Spinal cord (tissue), 10 donors: ENCODE data around the gene HSPB9. TPM values are rescaled to one million over a fixed set of nuclear protein-coding genes. Genes with fewer than 3 reads are reported as not detected.

ENCODE experiments used
- DNase-seq, 6 donors: peaks; one replicate each; pipeline versions ENCODE4 v3.0.0 to v3.0.0-alpha.2; 2013 to 2015; ENCODE audit warnings: low spot score in 6 of 6, low read depth in 4 of 6
- H3K27ac ChIP-seq: one replicate; pipeline ENCODE4 v1.5.1; 2013; ENCODE audit warnings: low read depth, low read length, control low read depth
- H3K27me3 ChIP-seq: one replicate; pipeline ENCODE4 v1.6.1; 2013; ENCODE audit warnings: low read length; ENCODE audit not compliant: control insufficient read depth, insufficient read depth
- H3K36me3 ChIP-seq: one replicate; pipeline ENCODE4 v1.6.1; 2013; ENCODE audit warnings: low read length; ENCODE audit not compliant: control insufficient read depth, insufficient read depth
- H3K4me1 ChIP-seq: one replicate; pipeline ENCODE4 v1.6.1; 2013; ENCODE audit warnings: low read length; ENCODE audit not compliant: control insufficient read depth, insufficient read depth
- H3K4me3 ChIP-seq: one replicate; pipeline ENCODE4 v1.5.1; 2013; ENCODE audit warnings: low read depth, low read length, control low read depth
- H3K9me3 ChIP-seq: one replicate; pipeline ENCODE4 v1.6.1; 2013; ENCODE audit warnings: low read length; ENCODE audit not compliant: control insufficient read depth, insufficient read depth
- WGBS: methylation state at CpG from one replicate; pipeline ENCODE4 v1.1.5; 2013; ENCODE audit warnings: missing lambda C conversion rate; ENCODE audit not compliant: insufficient coverage; 5-methylcytosine and 5-hydroxymethylcytosine counted together
- long read RNA-seq, 4 donors: transcript quantifications; one replicate each; lab custom pipeline, GENCODE V29; 2026
- polyA plus RNA-seq, 2 donors: library from polyadenylated mRNA; unstranded; fragments of 120-200 nt; gene quantifications; one replicate each; pipeline ENCODE4 v1.2.1, GENCODE V29; 2013; ENCODE audit not compliant: insufficient read length in 2 of 2
- total RNA-seq, 2 donors: library from RNA; depleted of rRNA in 1 of 2; stranded (reverse); fragments of 120-200 nt in 1 of 2; fragments of >200 nt in 1 of 2; gene quantifications; one replicate each; pipeline versions ENCODE4 v1.2.3 to v1.2.4, GENCODE V29; 2013 to 2014
- donor health status: healthy.

HSPB9 gene
- total RNA-seq (under 1 TPM; 0.10 to 0.11 TPM), polyA plus RNA-seq (under 1 TPM; 0.30 to 0.51 TPM)
- long read RNA-seq, donor 1, partial matches to known transcripts: 0 of 2 reads
- long read RNA-seq, donor 1, other reads (novel, unspliced or antisense): 0 of 2 reads
- long read RNA-seq, donor 2: 0 reads
- long read RNA-seq, donor 3, partial matches to known transcripts: 0 of 1 reads
- long read RNA-seq, donor 3, other reads (novel, unspliced or antisense): 0 of 1 reads
- long read RNA-seq, donor 4, partial matches to known transcripts: 0 of 1 reads
- long read RNA-seq, donor 4, other reads (novel, unspliced or antisense): 0 of 1 reads

- Histone ChIP-seq H3K27me3 (no peaks in the 10 kb centered on the region), H3K9me3 (no peaks in the 10 kb centered on the region), H3K36me3 (peaks cover 56% of the 10 kb centered on the region), H3K4me1 (peaks cover 28% of the 10 kb centered on the region), H3K27ac (peak within 1 kb of the TSS; percentile 57), H3K4me3 (no peak within 1 kb of the TSS)
- WGBS: 47% methylated on average over 61 of the region's 61 CpGs
- peak in 2 of 6 donors; percentile 23 to 29 for DNase-seq
Measured at GRCh38 chr17:42122371-42123303, at the start of gene HSPB9. Gene HSPB9, plus strand, starts transcription at chr17:42122804. Its CDS starts 47 bp downstream, at chr17:42122851.

- DNase-seq: no peak
- peaks cover 4% of the 10 kb centered on the region for H3K4me1 ChIP-seq
- H3K9me3 ChIP-seq: no peaks in the 10 kb centered on the region
- H3K27me3 ChIP-seq: peaks cover 29% of the 10 kb centered on the region
- WGBS: 61% methylated on average over 4 of the region's 6 CpGs
- no peaks in the 10 kb centered on the region for H3K36me3 ChIP-seq
- no peak overlapping the region for H3K27ac ChIP-seq
- no peak overlapping the region for H3K4me3 ChIP-seq
Measured at GRCh38 chr17:42075789-42076188, 46.8 kb upstream of the HSPB9 start.

GRCh38 chr17:42076797-42077559 lies 45.6 kb upstream of the HSPB9 start:
- Histone ChIP-seq H3K4me1 (peaks cover 4% of the 10 kb centered on the region), H3K4me3 (no peak overlapping the region), H3K9me3 (no peaks in the 10 kb centered on the region), H3K27me3 (peaks cover 17% of the 10 kb centered on the region), H3K36me3 (no peaks in the 10 kb centered on the region), H3K27ac (no peak overlapping the region)
- DNase-seq: no peak
- 60% methylated on average over 1 of the region's 4 CpGs for WGBS

GRCh38 chr17:42077755-42078154 lies 44.8 kb upstream of the HSPB9 start:
- WGBS: 68% methylated on average over 3 of the region's 5 CpGs
- Histone ChIP-seq H3K4me3 (no peak overlapping the region), H3K4me1 (peaks cover 2% of the 10 kb centered on the region), H3K27me3 (peaks cover 12% of the 10 kb centered on the region), H3K27ac (no peak overlapping the region), H3K36me3 (no peaks in the 10 kb centered on the region), H3K9me3 (no peaks in the 10 kb centered on the region)
- DNase-seq: no peak

- H3K9me3 ChIP-seq: no peaks in the 10 kb centered on the region
- H3K4me3 ChIP-seq: no peak overlapping the region
- 73% methylated on average over 2 of the region's 8 CpGs for WGBS
- no peaks in the 10 kb centered on the region for H3K4me1 ChIP-seq
- H3K36me3 ChIP-seq: no peaks in the 10 kb centered on the region
- H3K27ac ChIP-seq: no peak overlapping the region
- H3K27me3 ChIP-seq: peaks cover 5% of the 10 kb centered on the region
- DNase-seq: no peak
Measured at GRCh38 chr17:42078396-42079043, 44.1 kb upstream of the HSPB9 start.

- no peaks in the 10 kb centered on the region for H3K27me3 ChIP-seq
- no peaks in the 10 kb centered on the region for H3K4me1 ChIP-seq
- H3K4me3 ChIP-seq: no peak overlapping the region
- no peak for DNase-seq
- no peak overlapping the region for H3K27ac ChIP-seq
- no peaks in the 10 kb centered on the region for H3K36me3 ChIP-seq
- no peaks in the 10 kb centered on the region for H3K9me3 ChIP-seq
- WGBS: 57% methylated on average over 1 of the region's 2 CpGs
Measured at GRCh38 chr17:42079541-42079940, 43.1 kb upstream of the HSPB9 start.

GRCh38 chr17:42081516-42082129 lies 41.0 kb upstream of the HSPB9 start:
- H3K27ac ChIP-seq: no peak overlapping the region
- 79% methylated on average over 9 of the region's 9 CpGs for WGBS
- H3K36me3 ChIP-seq: no peaks in the 10 kb centered on the region
- H3K4me1 ChIP-seq: no peaks in the 10 kb centered on the region
- DNase-seq: no peak
- no peaks in the 10 kb centered on the region for H3K27me3 ChIP-seq
- no peak overlapping the region for H3K4me3 ChIP-seq
- H3K9me3 ChIP-seq: no peaks in the 10 kb centered on the region

GRCh38 chr17:42087042-42087701 lies 35.4 kb upstream of the HSPB9 start:
- Histone ChIP-seq H3K27ac (no peak overlapping the region), H3K9me3 (no peaks in the 10 kb centered on the region), H3K4me1 (peaks cover 8% of the 10 kb centered on the region), H3K27me3 (no peaks in the 10 kb centered on the region), H3K36me3 (no peaks in the 10 kb centered on the region), H3K4me3 (no peak overlapping the region)
- 23% methylated on average over 3 of the region's 7 CpGs for WGBS
- peak in 1 of 6 donors; percentile 39 for DNase-seq
